Measurements from ENCODE around the gene MCRIP1. TPM values are rescaled to one million over a fixed set of nuclear protein-coding genes. Genes with fewer than 3 reads are reported as not detected.

The MCRIP1 gene
- total RNA-seq, 2 experiments from 2014 or later = 49.9 to 50.1 TPM

DNA sequence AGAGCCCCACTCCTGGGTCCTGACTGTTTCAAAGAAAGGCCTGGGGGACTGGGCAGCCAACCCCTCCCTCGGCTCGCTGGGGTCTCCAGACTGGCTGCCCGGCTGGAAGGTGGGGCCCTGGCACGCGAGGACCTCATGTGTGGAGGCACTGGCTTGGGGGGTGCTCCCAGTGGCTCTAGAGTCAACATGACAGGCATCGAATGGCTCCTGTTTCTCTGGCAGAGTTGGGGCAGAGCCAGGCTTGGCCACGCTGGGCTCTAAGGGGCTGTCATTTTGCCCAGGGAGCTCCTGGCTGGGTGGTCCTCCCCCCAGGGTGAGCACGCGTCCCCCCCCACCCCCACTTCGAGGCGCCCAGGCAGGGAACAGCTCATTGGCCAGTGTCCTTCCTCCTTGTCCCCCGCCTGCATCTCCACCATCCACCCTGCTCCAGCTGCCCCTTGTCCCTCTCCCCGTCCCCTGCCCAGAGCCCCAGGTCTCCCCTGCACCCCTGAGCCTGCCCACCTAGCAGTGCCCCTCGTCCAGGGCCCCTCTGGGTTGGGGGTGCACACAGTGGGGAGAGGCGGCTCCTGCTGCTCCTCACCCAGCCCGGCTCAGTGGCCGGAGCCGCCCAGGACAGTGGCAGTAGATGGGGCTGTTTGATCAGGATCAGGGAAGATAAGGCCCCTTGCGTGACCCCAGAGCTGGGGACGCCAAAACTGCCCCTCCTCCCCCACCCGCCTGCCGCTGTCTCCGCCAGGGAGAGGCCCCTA, 26.5 kb downstream of the MCRIP1 start:
- H3K36me3 Mint-ChIP-seq = no peaks in the 10 kb centered on the region
- H3K27ac Mint-ChIP-seq = no peak overlapping the region
- no peak for ATAC-seq
- no peak overlapping the region for H3K4me3 Mint-ChIP-seq
- H3K4me1 Mint-ChIP-seq = no peaks in the 10 kb centered on the region
- H3K27me3 Mint-ChIP-seq = peaks cover 35% of the 10 kb centered on the region
- CTCF ChIA-PET = no interaction called here
- H3K9me3 Mint-ChIP-seq (ENCODE audit: low read depth) = no peaks in the 10 kb centered on the region
- DNase-seq = no peak

DNA sequence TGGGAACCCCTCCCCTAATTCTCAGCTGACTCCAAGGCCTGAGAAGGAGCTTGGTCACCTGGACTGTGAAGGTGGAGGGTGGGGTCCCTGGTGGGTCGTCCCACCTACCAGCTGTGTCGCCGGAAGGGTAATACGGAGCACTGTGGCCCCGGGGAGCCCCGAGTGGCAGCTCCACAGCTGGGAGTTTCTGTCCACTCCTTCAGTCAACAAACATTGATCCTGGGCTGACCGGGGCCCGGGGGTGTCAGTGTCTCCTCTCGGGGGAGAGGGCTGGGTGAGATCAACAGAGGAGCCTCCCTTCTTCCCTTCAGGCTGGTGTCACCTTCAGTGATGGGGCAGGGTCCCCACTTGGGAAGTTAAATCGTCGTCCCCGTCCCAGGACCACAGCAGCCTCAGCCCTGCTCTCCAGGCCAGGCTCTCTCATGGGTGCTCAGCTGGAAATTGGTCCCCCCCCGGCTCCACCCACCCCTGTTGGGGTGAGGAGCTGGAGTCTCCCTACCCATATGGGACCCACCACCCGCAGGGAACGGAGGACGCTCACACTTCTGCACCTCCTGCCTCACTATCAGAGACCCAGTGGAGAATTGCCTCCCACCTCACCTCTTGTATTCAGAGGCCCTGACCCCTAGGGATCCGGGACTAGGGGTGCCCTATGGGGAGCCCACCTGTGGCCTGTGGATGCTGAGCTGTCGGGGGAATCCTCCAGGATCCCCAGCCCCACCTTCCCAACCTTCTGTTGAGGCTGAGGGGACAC, 27.2 kb downstream of the MCRIP1 start:
- Mint-ChIP-seq H3K27me3 (peaks cover 42% of the 10 kb centered on the region), H3K27ac (no peak overlapping the region), H3K9me3 (ENCODE audit: low read depth) (no peaks in the 10 kb centered on the region), H3K4me3 (no peak overlapping the region), H3K36me3 (no peaks in the 10 kb centered on the region), H3K4me1 (no peaks in the 10 kb centered on the region)
- no peak for ATAC-seq
- CTCF ChIA-PET = interaction anchor here (1.2 kb wide), 1 partner anchor 72 kb away, joined by 3 read pairs; no protein-coding TSS in a partner anchor
- no peak for DNase-seq

DNA sequence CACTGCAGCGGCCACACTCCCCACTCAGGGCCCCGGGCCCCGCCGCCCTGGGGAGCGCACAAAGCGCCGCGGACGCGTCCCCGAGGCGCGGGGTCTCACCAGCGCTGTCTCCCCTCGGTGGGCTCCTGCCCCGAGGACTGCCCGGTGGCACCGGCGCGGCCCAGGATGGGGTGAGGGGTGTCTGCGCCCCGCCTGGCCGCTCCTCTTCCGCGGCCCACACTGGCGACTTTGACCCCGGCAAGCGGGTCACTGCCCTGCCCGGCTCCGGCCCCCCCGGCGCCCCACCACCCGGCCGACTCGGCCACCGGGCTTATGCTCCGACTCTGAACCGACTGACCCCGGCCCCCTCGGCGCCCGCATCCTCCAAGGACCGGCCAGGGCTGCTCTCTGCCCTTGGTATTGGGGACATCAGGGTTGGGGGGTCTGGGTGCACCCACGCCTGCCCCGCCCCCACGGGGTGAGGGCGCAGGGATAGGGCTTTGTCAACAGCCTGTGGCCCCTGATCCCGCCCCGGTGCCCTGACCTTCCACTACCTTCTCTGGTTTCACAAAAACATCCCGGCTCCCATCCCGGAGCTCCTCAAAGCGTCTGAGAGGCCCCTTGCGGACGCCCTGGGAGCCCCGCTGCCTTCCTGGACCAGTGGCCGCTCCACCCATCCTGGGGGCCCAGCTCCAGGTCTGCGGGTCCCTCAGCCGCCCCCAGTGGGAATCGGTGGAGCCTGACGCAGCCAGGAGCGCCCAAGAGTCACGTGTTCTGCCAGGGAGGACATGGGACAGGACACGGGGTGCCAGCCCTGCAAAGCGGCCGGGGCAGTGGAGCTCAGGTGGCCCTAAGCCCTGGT, 28.3 kb downstream of the MCRIP1 start:
- H3K27ac Mint-ChIP-seq = no peak overlapping the region
- no peak for DNase-seq
- H3K36me3 Mint-ChIP-seq = no peaks in the 10 kb centered on the region
- no peaks in the 10 kb centered on the region for H3K9me3 Mint-ChIP-seq (ENCODE audit: low read depth)
- H3K27me3 Mint-ChIP-seq = peaks cover 43% of the 10 kb centered on the region
- H3K4me1 Mint-ChIP-seq = no peaks in the 10 kb centered on the region
- CTCF ChIA-PET = interaction anchor here (1.2 kb wide), 1 partner anchor 70 kb away, joined by 3 read pairs; no protein-coding TSS in a partner anchor
- H3K4me3 Mint-ChIP-seq = no peak overlapping the region
- ATAC-seq = no peak

DNA sequence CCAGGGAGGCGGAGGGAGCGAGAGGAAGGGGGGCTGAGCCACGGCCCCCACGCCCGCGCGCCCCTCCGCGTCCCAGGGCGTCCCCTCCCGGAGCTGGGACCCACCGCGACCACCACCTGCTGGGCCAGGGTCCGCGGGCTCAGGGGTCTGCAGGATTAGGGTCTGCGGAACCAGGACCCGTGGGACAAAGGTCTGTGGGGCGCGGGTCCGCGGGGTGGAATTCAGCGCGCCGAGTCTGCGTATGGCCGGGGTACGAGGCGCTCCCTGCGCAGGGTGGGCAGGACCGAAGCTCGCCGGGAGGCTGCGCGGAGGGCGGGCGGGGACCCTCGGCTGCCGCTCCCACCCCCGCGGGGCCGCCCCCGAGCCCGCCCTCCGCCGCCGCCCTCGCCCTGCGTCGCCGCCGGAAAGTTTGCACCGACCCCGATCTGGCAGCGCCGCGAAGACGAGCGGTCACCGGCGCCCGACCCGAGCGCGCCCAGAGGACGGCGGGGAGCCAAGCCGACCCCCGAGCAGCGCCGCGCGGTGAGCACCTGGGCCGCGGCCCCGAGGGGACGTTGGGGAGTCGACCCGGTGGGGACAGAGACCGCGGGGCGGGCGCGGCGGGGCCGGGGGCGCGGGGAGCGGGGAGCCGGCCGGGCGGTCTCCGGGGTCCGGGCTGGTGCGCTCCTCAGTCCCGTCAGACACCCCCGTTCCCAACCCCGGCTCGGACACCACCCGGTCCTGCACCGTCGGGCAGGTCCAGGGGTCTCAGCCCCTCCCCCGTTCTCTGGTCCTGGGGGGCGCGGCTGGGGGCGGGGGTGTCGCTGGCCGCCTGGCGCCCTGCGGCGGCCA, 29.1 kb downstream of the MCRIP1 start, which contains the start of gene GCGR:
Gene GCGR (plus strand): TSS at position 423 of the 831 bp plus-strand sequence. CDS start 4,869 bp downstream, outside the sequence.
- H3K27me3 Mint-ChIP-seq = peaks cover 37% of the 10 kb centered on the region
- H3K36me3 Mint-ChIP-seq = no peaks in the 10 kb centered on the region
- no peak for ATAC-seq
- H3K27ac Mint-ChIP-seq = no peak within 1 kb of the TSS
- no peak within 1 kb of the TSS for H3K4me3 Mint-ChIP-seq
- no peaks in the 10 kb centered on the region for H3K4me1 Mint-ChIP-seq
- H3K9me3 Mint-ChIP-seq (ENCODE audit: low read depth) = no peaks in the 10 kb centered on the region
- DNase-seq = no peak
- CTCF ChIA-PET = no interaction called here

DNA sequence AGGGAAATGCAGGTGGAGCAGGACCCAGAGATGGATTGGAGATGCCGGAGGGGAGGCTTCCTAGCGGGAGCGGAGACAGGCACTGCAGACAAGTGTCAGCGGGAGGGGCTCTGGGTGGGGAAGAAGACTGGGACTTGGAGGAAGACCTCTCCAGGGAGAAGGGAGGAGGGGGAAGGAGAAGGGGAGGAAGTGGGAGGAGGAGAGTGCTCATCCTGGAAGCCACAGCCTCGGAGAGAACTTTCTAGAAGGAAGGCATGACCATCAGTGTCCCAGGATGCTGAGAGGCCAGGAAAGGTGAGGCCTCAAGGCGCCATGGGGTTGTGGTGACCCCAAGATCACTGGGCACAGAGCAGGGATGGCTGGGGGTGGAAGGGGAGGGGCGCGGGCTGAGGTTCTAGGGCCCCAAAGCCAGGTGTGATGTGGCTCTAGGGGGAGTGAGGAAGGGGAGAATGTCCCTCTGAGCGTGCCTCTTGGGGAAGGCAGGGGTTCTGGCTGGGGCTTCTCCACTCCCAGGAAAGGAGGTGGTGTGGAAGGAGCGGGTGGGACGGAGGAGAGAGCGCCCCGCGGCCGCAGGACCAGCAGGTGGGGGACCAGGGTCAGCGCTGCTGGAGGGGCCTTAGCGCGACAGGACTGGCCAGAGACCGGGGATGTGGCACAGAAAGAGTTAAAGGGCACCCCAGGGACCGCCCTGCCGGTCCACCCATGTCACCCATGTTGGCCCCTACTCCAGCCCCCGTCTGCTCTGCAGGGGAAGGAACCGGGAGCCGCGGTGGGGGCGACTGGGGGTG, 30.0 kb downstream of the MCRIP1 start:
- no peaks in the 10 kb centered on the region for H3K36me3 Mint-ChIP-seq
- CTCF ChIA-PET = no interaction called here
- H3K9me3 Mint-ChIP-seq (ENCODE audit: low read depth) = no peaks in the 10 kb centered on the region
- no peak overlapping the region for H3K4me3 Mint-ChIP-seq
- ATAC-seq (no peak), DNase-seq (no peak)
- H3K4me1 Mint-ChIP-seq = no peaks in the 10 kb centered on the region
- H3K27ac Mint-ChIP-seq = no peak overlapping the region
- peaks cover 34% of the 10 kb centered on the region for H3K27me3 Mint-ChIP-seq

DNA sequence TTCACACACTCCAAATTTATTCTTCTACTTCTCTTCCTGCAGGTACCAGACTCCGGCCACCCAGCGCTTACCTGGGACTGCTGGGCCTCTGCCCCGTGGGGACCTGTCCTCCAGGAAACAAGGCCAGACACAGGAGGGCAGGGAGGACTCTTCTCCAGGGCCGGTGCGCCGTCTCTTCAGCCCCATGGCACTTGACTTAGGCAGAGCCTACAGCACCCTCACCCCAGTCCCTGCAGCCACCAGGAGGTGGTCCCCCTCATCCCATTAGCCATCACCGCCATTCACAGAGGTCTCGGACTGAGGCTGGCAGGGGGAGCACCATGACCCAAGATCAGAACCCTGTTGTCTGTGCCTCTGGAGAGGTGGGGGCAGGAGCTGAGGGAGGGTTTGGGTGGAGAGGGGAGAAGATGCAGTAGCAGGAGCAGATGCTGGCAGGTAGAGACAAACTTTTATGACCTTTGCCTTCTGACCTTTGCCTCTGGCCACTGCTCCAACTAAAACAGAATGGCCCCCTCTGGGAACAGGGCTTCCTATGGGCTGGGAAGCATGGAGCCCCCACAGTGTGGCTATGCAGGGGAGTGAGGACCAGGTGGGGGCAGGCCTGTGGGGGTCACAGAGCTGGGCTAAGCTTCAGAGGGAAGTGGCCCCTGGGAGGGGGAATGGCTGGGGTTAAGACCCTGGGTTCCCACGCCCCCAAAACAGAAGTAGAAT, 30.9 kb downstream of the MCRIP1 start:
- no peak overlapping the region for H3K4me3 Mint-ChIP-seq
- no peaks in the 10 kb centered on the region for H3K36me3 Mint-ChIP-seq
- ATAC-seq (no peak), DNase-seq (no peak)
- H3K27ac Mint-ChIP-seq = no peak overlapping the region
- no peaks in the 10 kb centered on the region for H3K4me1 Mint-ChIP-seq
- CTCF ChIA-PET = no interaction called here
- H3K9me3 Mint-ChIP-seq (ENCODE audit: low read depth) = no peaks in the 10 kb centered on the region
- peaks cover 34% of the 10 kb centered on the region for H3K27me3 Mint-ChIP-seq

DNA sequence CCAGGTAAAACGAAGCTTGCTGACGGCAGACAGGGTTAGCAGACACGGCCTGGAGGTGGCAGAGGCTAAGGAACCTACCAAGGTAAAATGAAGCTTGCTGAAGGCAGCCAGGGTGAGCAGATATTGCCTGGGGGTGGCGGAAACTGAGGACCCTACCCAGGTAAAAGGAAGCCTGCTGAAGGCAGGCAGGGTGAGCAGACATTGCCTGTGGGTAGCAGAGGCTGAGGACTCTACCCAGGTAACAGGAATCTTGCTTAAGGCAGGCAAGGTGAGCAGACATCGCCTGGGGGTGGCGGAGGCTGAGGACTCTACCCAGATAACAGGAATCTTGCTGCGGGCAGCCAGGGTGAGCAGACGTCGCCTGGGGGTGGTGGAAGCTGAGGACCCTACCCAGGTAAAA, 31.8 kb downstream of the MCRIP1 start:
- H3K36me3 Mint-ChIP-seq = no peaks in the 10 kb centered on the region
- H3K27me3 Mint-ChIP-seq = peaks cover 34% of the 10 kb centered on the region
- ATAC-seq = no peak
- CTCF ChIA-PET = no interaction called here
- H3K27ac Mint-ChIP-seq = no peak overlapping the region
- H3K9me3 Mint-ChIP-seq (ENCODE audit: low read depth) = no peaks in the 10 kb centered on the region
- no peak for DNase-seq
- no peak overlapping the region for H3K4me3 Mint-ChIP-seq
- H3K4me1 Mint-ChIP-seq = no peaks in the 10 kb centered on the region

DNA sequence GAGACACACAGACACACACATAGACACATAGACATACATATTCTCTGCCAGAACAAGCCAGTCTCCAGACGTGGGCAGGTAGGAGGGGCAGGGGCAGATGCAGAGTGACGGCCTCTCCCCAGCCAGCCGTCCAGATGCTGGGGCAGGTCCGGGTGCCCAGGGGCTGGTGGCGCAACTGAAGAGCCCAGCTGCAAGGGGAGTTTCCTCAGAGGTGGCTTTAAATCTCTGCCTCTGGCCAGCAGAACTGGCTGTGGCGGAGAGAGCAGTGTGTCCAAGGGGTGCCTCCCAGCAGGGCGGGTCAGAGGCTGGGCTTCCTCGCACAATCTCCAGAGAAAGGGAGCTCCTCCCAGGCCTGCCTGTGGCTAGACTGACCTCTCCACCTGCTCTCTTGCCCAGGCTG, 38.6 kb downstream of the MCRIP1 start:
- no peak for ATAC-seq
- no peaks in the 10 kb centered on the region for H3K27me3 Mint-ChIP-seq
- H3K27ac Mint-ChIP-seq = no peak overlapping the region
- DNase-seq = no peak
- CTCF ChIA-PET = interaction anchor here (1.5 kb wide), 1 partner anchor 61 kb away, joined by 4 read pairs; no protein-coding TSS in a partner anchor
- H3K9me3 Mint-ChIP-seq (ENCODE audit: low read depth) = no peaks in the 10 kb centered on the region
- H3K4me1 Mint-ChIP-seq = no peaks in the 10 kb centered on the region
- H3K4me3 Mint-ChIP-seq = no peak overlapping the region
- H3K36me3 Mint-ChIP-seq = no peaks in the 10 kb centered on the region

DNA sequence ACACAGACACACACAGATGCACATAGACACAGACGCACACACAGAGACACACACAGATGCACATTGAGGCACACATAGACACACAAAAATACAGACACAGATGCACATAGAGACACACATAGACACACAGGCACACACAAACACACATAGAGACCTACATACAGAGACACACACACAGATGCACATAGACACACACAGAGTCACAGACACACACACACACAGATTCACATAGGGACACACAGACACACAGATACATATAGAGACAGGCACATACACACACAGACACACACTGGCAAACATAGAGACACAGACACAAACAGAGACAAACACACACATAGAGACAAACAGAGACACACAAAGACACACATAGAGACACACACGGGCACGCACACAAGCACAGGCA, 39.0 kb downstream of the MCRIP1 start:
- H3K27ac Mint-ChIP-seq = no peak overlapping the region
- no peak overlapping the region for H3K4me3 Mint-ChIP-seq
- ATAC-seq = no peak
- no peak for DNase-seq
- H3K27me3 Mint-ChIP-seq = no peaks in the 10 kb centered on the region
- no peaks in the 10 kb centered on the region for H3K4me1 Mint-ChIP-seq
- CTCF ChIA-PET = no interaction called here
- H3K9me3 Mint-ChIP-seq (ENCODE audit: low read depth) = no peaks in the 10 kb centered on the region
- H3K36me3 Mint-ChIP-seq = no peaks in the 10 kb centered on the region

DNA sequence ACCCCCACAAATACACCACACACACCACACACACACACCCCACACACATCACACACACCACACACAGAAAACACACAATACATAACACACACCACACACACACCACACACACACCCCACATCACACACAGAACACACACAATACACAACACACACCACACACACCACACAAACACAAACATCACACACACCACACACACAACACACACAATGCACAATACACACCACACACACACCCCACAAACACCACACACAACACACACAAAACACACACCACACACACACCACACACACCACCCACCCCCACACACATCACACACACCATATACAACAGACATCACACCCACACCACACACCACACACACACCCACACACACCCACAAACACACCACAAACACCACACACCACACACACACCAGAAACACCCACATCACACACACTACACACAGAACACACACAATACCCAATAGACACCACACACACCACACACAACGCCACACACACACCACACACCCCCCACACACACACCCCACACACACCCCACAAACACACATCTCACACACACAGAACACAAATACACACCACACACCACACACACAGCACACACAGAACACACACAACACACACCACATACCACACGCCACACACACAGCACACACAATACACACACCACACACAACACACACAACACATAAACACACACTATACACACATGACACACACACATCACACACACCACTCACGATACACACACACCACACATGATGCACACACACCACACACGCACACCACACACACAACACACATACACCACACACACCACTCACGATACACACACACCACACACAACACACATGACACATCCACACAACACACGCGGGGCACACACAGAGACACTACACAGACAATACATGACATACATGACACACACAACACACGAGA, 40.1 kb downstream of the MCRIP1 start:
- no peaks in the 10 kb centered on the region for H3K27me3 Mint-ChIP-seq
- no peak overlapping the region for H3K27ac Mint-ChIP-seq
- H3K9me3 Mint-ChIP-seq (ENCODE audit: low read depth) = no peaks in the 10 kb centered on the region
- no peaks in the 10 kb centered on the region for H3K36me3 Mint-ChIP-seq
- DNase-seq (no peak), ATAC-seq (no peak)
- CTCF ChIA-PET = no interaction called here
- H3K4me1 Mint-ChIP-seq = no peaks in the 10 kb centered on the region
- H3K4me3 Mint-ChIP-seq = no peak overlapping the region
